Keratinocyte (primary cell): ENCODE results near the gene OTUD5.

Experiments
- EZH2 ChIP-seq: IDR thresholded peaks from one replicate; pipeline ENCODE4 v1.6.1; 2012; ENCODE audit warnings: inconsistent platforms, mild to moderate bottlenecking, low read length, moderate library complexity
- TF ChIP-seq, protein P1 (sequence below), 3 experiments: IDR thresholded peaks in 1 of 3; conservative IDR thresholded peaks in 1 of 3; optimal IDR thresholded peaks in 1 of 3; 2 replicates in 2 of 3; 3 replicates in 1 of 3; pipeline versions ENCODE3 to v1.5.1; 2011; ENCODE audit warnings: low read length in 3 of 3, mild to moderate bottlenecking in 3 of 3, moderate library complexity in 2 of 3, control low read depth in 1 of 3, inconsistent platforms in 1 of 3; ENCODE audit not compliant: insufficient read depth in 2 of 3; ENCODE audit errors: extremely low read depth in 1 of 3

DNA sequence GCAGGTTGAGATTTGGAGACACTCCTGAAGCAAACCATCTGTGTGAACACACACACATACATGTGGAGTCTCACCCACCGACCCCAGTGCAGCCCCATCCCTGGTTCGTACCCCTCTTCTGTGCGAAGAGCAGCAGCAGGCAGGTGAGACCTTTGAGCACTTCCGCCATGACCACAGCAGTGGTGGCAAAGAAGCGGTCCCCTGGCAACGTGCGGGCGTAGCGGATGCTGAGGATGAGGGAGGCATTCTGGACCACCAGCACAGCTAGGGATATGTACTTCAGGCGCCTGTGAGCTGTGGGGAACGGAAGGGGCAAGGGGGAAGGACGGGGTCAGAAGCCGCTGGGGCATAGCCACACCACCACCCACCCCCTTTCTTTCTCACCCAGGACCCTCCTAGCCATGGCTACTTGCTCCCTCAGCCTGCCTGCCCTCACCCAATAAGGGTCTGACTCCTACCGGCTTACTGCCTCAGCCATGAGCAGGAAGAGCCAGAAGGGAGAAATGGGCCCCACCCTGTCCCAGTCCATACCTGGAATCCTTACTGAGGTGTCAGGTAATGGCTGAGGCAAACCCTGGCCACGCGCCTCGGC is 47.6 kb downstream of the OTUD5 start:
- TF ChIP-seq, protein P1, sequence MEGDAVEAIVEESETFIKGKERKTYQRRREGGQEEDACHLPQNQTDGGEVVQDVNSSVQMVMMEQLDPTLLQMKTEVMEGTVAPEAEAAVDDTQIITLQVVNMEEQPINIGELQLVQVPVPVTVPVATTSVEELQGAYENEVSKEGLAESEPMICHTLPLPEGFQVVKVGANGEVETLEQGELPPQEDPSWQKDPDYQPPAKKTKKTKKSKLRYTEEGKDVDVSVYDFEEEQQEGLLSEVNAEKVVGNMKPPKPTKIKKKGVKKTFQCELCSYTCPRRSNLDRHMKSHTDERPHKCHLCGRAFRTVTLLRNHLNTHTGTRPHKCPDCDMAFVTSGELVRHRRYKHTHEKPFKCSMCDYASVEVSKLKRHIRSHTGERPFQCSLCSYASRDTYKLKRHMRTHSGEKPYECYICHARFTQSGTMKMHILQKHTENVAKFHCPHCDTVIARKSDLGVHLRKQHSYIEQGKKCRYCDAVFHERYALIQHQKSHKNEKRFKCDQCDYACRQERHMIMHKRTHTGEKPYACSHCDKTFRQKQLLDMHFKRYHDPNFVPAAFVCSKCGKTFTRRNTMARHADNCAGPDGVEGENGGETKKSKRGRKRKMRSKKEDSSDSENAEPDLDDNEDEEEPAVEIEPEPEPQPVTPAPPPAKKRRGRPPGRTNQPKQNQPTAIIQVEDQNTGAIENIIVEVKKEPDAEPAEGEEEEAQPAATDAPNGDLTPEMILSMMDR (optimal IDR thresholded peaks at IDR 0.05 in 1 of 3, IDR thresholded peaks at IDR 0.05 in 1 of 3, conservative IDR thresholded peaks at IDR 0.05 in 1 of 3; ENCODE audit: extremely low read depth in 1 of 3, insufficient read depth in 2 of 3, low read length in 3 of 3): no peak
- TF ChIP-seq EZH2: no peak
